ENCODE data around the gene RARRES1. TPM values are rescaled to one million over a fixed set of nuclear protein-coding genes. Genes with fewer than 3 reads are reported as not detected.

RARRES1 gene
- total and polyA plus RNA-seq, 4 donors = 36.3 to 110 (median 51.6) TPM

DNA sequence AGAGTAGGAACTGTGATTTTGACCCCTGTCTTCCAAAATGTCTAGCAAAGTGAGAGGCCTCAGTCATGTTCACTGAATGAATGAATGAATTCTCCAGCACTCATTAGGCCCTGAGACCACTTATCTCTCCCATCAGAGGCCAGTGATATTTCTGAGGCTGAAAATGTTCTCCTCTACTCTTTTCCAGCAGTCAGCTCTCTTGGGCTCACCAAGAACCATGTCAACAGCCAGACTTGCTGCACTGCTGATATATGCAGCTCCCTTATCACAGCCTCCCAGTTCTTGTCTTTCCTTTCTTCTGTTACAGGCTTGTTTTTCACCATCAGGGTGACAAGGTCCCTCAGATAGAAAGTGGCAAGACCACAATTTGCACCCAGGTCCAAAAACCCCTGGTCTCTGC, 40.9 kb upstream of the RARRES1 start:
- Histone ChIP-seq H3K27me3 (ENCODE audit: control insufficient read depth in 3 of 3, insufficient read depth in 3 of 3, low read length in 2 of 3) (no peaks in the 10 kb centered on the region), H3K4me3 (no peak overlapping the region), H3K9me3 (ENCODE audit: control insufficient read depth in 4 of 4, insufficient read depth in 3 of 4, low read length in 3 of 4) (no peaks in the 10 kb centered on the region), H3K36me3 (ENCODE audit: control insufficient read depth in 4 of 4, insufficient read depth in 4 of 4, low read length in 4 of 4) (peaks cover 0 to 4% (median 1%) of the 10 kb centered on the region in 4 donors), H3K27ac (ENCODE audit: low read depth in 1 of 2, low read length in 1 of 2) (no peak overlapping the region), H3K4me1 (ENCODE audit: control insufficient read depth in 5 of 5, insufficient read depth in 5 of 5, low read length in 5 of 5) (peaks cover 8 to 96% (median 29%) of the 10 kb centered on the region in 5 donors), H3K9ac (ENCODE audit: insufficient read depth in 1 of 2, low read length in 2 of 2) (no peak overlapping the region)
- ATAC-seq (ENCODE audit: insufficient read depth, low FRiP score) (no peak), DNase-seq (no peak)
- TF ChIP-seq, protein P1, sequence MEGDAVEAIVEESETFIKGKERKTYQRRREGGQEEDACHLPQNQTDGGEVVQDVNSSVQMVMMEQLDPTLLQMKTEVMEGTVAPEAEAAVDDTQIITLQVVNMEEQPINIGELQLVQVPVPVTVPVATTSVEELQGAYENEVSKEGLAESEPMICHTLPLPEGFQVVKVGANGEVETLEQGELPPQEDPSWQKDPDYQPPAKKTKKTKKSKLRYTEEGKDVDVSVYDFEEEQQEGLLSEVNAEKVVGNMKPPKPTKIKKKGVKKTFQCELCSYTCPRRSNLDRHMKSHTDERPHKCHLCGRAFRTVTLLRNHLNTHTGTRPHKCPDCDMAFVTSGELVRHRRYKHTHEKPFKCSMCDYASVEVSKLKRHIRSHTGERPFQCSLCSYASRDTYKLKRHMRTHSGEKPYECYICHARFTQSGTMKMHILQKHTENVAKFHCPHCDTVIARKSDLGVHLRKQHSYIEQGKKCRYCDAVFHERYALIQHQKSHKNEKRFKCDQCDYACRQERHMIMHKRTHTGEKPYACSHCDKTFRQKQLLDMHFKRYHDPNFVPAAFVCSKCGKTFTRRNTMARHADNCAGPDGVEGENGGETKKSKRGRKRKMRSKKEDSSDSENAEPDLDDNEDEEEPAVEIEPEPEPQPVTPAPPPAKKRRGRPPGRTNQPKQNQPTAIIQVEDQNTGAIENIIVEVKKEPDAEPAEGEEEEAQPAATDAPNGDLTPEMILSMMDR (IDR thresholded peaks at IDR 0.05; ENCODE audit: control extremely low read depth, extremely low read depth) = no peak

DNA sequence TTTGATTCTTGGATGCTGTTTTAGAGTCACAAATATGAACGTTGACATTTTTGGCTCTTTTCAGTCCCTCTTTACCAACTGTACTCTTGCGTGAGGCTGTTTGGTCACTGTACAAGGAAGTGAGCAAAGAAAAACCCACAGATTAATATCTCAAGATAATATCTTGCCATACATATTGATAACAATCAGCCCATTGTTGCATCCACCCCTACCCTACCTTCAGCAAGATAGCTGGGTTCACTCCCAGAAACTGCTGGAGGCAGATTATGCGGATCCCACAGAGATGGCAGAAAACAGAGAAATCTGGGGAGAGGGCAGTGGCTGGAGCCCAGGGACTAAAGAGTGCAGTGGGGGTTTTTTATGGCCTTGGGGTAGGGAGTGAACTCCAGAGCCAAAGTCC, 39.7 kb upstream of the RARRES1 start:
- ATAC-seq (ENCODE audit: insufficient read depth, low FRiP score) (no peak), DNase-seq (no peak)
- peaks cover 10 to 96% (median 34%) of the 10 kb centered on the region in 5 donors for H3K4me1 ChIP-seq (ENCODE audit: control insufficient read depth in 5 of 5, insufficient read depth in 5 of 5, low read length in 5 of 5)
- peaks cover 0 to 4% (median 1%) of the 10 kb centered on the region in 4 donors for H3K36me3 ChIP-seq (ENCODE audit: control insufficient read depth in 4 of 4, insufficient read depth in 4 of 4, low read length in 4 of 4)
- WGBS, 2 donors = 64 to 73% methylated on average over 3 of the region's 3 CpGs
- no peak overlapping the region for H3K4me3 ChIP-seq
- H3K27ac ChIP-seq (ENCODE audit: low read depth in 1 of 2, low read length in 1 of 2) = peak overlapping the region in 1 of 2 donors; percentile 20
- H3K9me3 ChIP-seq (ENCODE audit: control insufficient read depth in 4 of 4, insufficient read depth in 3 of 4, low read length in 3 of 4) = no peaks in the 10 kb centered on the region
- H3K9ac ChIP-seq (ENCODE audit: insufficient read depth in 1 of 2, low read length in 2 of 2) = no peak overlapping the region
- H3K27me3 ChIP-seq (ENCODE audit: control insufficient read depth in 3 of 3, insufficient read depth in 3 of 3, low read length in 2 of 3) = no peaks in the 10 kb centered on the region
- TF ChIP-seq, protein P1 (IDR thresholded peaks at IDR 0.05; ENCODE audit: control extremely low read depth, extremely low read depth) = no peak

DNA sequence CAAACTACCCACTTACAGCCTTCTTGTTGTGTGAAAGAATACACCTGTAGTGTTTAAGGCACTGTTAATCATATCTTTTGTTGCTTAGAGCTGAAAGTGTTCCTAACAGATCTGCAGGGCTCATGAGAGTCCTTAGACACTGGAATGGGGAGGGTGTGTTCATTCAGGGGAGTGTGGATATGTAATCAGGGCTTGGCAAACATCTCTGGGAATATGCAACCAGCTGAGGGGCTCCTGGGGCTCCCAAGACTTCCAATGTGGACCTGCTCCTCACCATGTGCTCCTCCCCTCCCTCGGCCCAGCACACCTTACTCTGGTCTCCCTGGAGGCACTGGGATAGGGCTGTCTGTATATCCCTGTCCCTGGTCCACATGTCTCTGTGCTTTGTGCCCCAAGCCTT, 39.3 kb upstream of the RARRES1 start:
- ATAC-seq (ENCODE audit: insufficient read depth, low FRiP score) = no peak
- no peak for DNase-seq
- 80 to 100% methylated on average over 1 of the region's 1 CpG for WGBS, 2 donors
- peaks cover 10 to 93% (median 34%) of the 10 kb centered on the region in 5 donors for H3K4me1 ChIP-seq (ENCODE audit: control insufficient read depth in 5 of 5, insufficient read depth in 5 of 5, low read length in 5 of 5)
- H3K27me3 ChIP-seq (ENCODE audit: control insufficient read depth in 3 of 3, insufficient read depth in 3 of 3, low read length in 2 of 3) = no peaks in the 10 kb centered on the region
- peaks cover 0 to 4% (median 1%) of the 10 kb centered on the region in 4 donors for H3K36me3 ChIP-seq (ENCODE audit: control insufficient read depth in 4 of 4, insufficient read depth in 4 of 4, low read length in 4 of 4)
- no peaks in the 10 kb centered on the region for H3K9me3 ChIP-seq (ENCODE audit: control insufficient read depth in 4 of 4, insufficient read depth in 3 of 4, low read length in 3 of 4)
- TF ChIP-seq, protein P1 (IDR thresholded peaks at IDR 0.05; ENCODE audit: control extremely low read depth, extremely low read depth) = no peak
- H3K27ac ChIP-seq (ENCODE audit: low read depth in 1 of 2, low read length in 1 of 2) = peak overlapping the region in 1 of 2 donors; percentile 20
- no peak overlapping the region for H3K4me3 ChIP-seq
- H3K9ac ChIP-seq (ENCODE audit: insufficient read depth in 1 of 2, low read length in 2 of 2) = no peak overlapping the region

DNA sequence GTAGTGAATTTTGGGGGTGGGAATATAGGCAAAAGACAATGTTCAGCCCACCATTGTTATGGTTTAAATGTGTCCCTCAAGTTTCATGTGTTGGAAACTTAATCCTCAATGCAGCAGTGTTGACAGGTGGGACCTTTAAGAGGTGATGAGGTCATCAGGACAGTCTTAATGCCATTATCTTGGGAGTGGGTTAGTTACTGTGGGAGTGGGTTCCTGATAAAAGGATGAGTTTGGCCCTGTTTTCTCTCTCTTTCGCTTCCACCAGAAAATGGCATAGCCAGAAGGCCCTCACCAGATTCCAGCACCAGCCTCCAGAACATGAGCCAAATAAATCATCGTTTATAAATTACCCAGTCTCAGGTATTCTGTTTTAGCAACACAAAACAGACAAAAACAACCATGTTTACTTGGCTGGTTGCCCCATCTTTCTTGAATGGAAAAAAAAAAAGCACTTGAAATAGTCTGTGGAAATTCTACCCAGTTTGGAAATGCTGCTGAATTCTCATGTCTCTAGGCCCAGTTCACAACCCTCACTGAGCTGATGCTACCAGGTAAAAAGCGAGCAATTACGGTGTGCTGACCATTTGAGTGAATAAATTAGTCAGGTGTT, 38.6 kb upstream of the RARRES1 start:
- TF ChIP-seq, protein P1 (IDR thresholded peaks at IDR 0.05; ENCODE audit: control extremely low read depth, extremely low read depth) = no peak
- no peak for DNase-seq
- 85 to 88% methylated on average over 4 of the region's 4 CpGs for WGBS, 2 donors
- Histone ChIP-seq H3K27ac (ENCODE audit: low read depth in 1 of 2, low read length in 1 of 2) (no peak overlapping the region), H3K36me3 (ENCODE audit: control insufficient read depth in 4 of 4, insufficient read depth in 4 of 4, low read length in 4 of 4) (peaks cover 0 to 4% (median 1%) of the 10 kb centered on the region in 4 donors), H3K9ac (ENCODE audit: insufficient read depth in 1 of 2, low read length in 2 of 2) (peak overlapping the region in 1 of 2 donors; percentile 16), H3K9me3 (ENCODE audit: control insufficient read depth in 4 of 4, insufficient read depth in 3 of 4, low read length in 3 of 4) (no peaks in the 10 kb centered on the region), H3K27me3 (ENCODE audit: control insufficient read depth in 3 of 3, insufficient read depth in 3 of 3, low read length in 2 of 3) (no peaks in the 10 kb centered on the region), H3K4me3 (no peak overlapping the region), H3K4me1 (ENCODE audit: control insufficient read depth in 5 of 5, insufficient read depth in 5 of 5, low read length in 5 of 5) (peaks cover 10 to 90% (median 32%) of the 10 kb centered on the region in 5 donors)
- ATAC-seq (ENCODE audit: insufficient read depth, low FRiP score) = no peak
